SU-DHL-6 (cell line): ENCODE results near the gene UTP4.

Source experiments
- H2AFZ ChIP-seq: fragments of 200-600 bp; sonication (generic); 2 replicates; pipeline ENCODE4 v1.6.1; 2014; ENCODE audit warnings: low read depth, mild to moderate bottlenecking, moderate library complexity, mixed read lengths, antibody characterized with exemption, low read length; ENCODE audit not compliant: severe bottlenecking
- H3F3A ChIP-seq: fragments of 200-600 bp; shearing (Covaris generic); 2 replicates; pipeline ENCODE4 v1.6.0; 2016; ENCODE audit warnings: antibody characterized with exemption, mild to moderate bottlenecking; ENCODE audit not compliant: insufficient read depth
- H3K27ac ChIP-seq: fragments of 200-600 bp; sonication (generic); 2 replicates; pipeline ENCODE4 v1.5.1; 2016; ENCODE audit warnings: low read depth, mild to moderate bottlenecking, low read length, moderate library complexity, mixed read lengths
- H3K27me3 ChIP-seq: fragments of 200-600 bp; sonication (generic), shearing (Covaris generic); 2 replicates; pipeline ENCODE4 v1.6.0; 2014; ENCODE audit warnings: mild to moderate bottlenecking, low read length
- H3K36me3 ChIP-seq: fragments of 200-600 bp; sonication (generic); 2 replicates; pipeline ENCODE4 v1.6.1; 2014; ENCODE audit warnings: mild to moderate bottlenecking, low read length, mixed read lengths
- H3K4me2 ChIP-seq: fragments of 300-600, 200-600 bp; shearing (Covaris generic), sonication (generic); 2 replicates; pipeline ENCODE4 v1.6.0; 2014; ENCODE audit warnings: low read length, low read depth, mild to moderate bottlenecking; ENCODE audit not compliant: poor library complexity, severe bottlenecking
- H3K4me3 ChIP-seq: fragments of 200-600 bp; sonication (generic); 2 replicates; pipeline ENCODE4 v1.5.1; 2014; ENCODE audit warnings: antibody characterized with exemption, low read length, mild to moderate bottlenecking, mixed read lengths; ENCODE audit not compliant: insufficient read depth, poor library complexity, severe bottlenecking
- H3K79me2 ChIP-seq: fragments of 200-600 bp; sonication (generic); 2 replicates; pipeline ENCODE4 v1.6.1; 2014; ENCODE audit warnings: mild to moderate bottlenecking, low read length, moderate library complexity; ENCODE audit not compliant: insufficient read depth
- H3K9ac ChIP-seq: fragments of 200-600 bp; sonication (generic); 2 replicates; pipeline ENCODE4 v1.7.0; 2014; ENCODE audit warnings: mild to moderate bottlenecking, low read length
- H3K9me2 ChIP-seq: fragments of 200-600 bp; sonication (generic); replicated peaks from 2 replicates; pipeline ENCODE4 v1.6.1; 2014; ENCODE audit warnings: low read length; ENCODE audit not compliant: insufficient read depth
- H3K9me3 ChIP-seq: fragments of 200-600 bp; sonication (generic); 2 replicates; pipeline ENCODE4 v1.6.1; 2014; ENCODE audit warnings: low read length, mixed read lengths; ENCODE audit not compliant: insufficient read depth
- H4K20me1 ChIP-seq: fragments of 200-600 bp; sonication (generic); 2 replicates; pipeline ENCODE4 v1.6.1; 2014; ENCODE audit warnings: low read depth, mild to moderate bottlenecking, antibody characterized with exemption, low read length, moderate library complexity, mixed read lengths
- EZH2phosphoT487 ChIP-seq: fragments of 200-600 bp; sonication (generic), shearing (Covaris generic); conservative IDR thresholded peaks from 2 replicates; pipeline ENCODE4 v1.6.1; 2018; ENCODE audit warnings: mild to moderate bottlenecking, antibody characterized with exemption, low read length, moderate library complexity, mixed read lengths
- TF ChIP-seq, protein P1 (sequence below): fragments of 200-600 bp; sonication (generic); IDR thresholded peaks from one replicate; pipeline ENCODE4 v1.5.1; 2017; ENCODE audit warnings: antibody characterized with exemption, mild to moderate bottlenecking, low read length, moderate library complexity; ENCODE audit not compliant: insufficient read depth, poor library complexity, severe bottlenecking

The UTP4 gene

DNA sequence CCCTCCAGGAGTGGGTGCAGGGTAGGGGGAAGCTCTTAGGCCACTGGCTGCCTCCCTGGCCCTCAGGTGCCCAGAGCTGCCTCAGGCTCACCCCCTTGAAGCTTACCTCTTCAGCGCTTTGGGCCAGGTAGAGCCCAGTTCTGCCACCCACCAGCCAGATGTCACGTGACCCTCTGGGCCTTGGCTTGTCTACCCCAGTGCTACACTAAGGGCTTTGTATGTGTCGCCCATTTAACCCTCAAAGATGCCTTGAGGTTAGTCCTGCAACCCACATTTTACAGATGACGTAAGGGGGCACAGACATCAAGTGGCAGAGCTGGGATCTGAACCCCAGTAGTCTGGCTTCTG is 23.6 kb upstream of the UTP4 start:
- H3K4me3 ChIP-seq = no peak overlapping the region
- H3K27me3 ChIP-seq = no peaks in the 10 kb centered on the region
- H3K9me3 ChIP-seq = no peaks in the 10 kb centered on the region
- no peaks in the 10 kb centered on the region for H3K79me2 ChIP-seq
- TF ChIP-seq EZH2phosphoT487 = no peak
- TF ChIP-seq, protein P1, sequence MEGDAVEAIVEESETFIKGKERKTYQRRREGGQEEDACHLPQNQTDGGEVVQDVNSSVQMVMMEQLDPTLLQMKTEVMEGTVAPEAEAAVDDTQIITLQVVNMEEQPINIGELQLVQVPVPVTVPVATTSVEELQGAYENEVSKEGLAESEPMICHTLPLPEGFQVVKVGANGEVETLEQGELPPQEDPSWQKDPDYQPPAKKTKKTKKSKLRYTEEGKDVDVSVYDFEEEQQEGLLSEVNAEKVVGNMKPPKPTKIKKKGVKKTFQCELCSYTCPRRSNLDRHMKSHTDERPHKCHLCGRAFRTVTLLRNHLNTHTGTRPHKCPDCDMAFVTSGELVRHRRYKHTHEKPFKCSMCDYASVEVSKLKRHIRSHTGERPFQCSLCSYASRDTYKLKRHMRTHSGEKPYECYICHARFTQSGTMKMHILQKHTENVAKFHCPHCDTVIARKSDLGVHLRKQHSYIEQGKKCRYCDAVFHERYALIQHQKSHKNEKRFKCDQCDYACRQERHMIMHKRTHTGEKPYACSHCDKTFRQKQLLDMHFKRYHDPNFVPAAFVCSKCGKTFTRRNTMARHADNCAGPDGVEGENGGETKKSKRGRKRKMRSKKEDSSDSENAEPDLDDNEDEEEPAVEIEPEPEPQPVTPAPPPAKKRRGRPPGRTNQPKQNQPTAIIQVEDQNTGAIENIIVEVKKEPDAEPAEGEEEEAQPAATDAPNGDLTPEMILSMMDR = no peak
- H2AFZ ChIP-seq = no peak overlapping the region
- no peaks in the 10 kb centered on the region for H4K20me1 ChIP-seq
- no peaks in the 10 kb centered on the region for H3K36me3 ChIP-seq
- H3K4me2 ChIP-seq = no peak overlapping the region
- no peaks in the 10 kb centered on the region for H3K9me2 ChIP-seq
- H3F3A ChIP-seq = no peaks in the 10 kb centered on the region
- no peak overlapping the region for H3K27ac ChIP-seq
- H3K9ac ChIP-seq = no peak overlapping the region

DNA sequence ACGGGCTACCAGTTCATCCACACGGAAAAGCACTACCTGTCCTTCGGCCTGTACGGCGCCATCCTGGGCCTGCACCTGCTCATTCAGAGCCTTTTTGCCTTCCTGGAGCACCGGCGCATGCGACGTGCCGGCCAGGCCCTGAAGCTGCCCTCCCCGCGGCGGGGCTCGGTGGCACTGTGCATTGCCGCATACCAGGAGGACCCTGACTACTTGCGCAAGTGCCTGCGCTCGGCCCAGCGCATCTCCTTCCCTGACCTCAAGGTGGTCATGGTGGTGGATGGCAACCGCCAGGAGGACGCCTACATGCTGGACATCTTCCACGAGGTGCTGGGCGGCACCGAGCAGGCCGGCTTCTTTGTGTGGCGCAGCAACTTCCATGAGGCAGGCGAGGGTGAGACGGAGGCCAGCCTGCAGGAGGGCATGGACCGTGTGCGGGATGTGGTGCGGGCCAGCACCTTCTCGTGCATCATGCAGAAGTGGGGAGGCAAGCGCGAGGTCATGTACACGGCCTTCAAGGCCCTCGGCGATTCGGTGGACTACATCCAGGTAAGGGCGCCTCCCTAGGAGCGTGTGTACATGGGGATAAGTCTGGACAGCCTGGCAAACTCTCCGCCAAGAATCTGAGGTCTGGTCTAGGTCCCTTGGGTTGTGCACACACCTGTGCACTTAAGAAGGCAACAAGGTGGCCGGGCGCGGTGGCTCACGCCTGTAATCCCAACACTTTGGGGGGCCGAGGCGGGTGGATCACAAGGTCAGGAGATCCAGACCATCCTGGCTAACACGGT is 22.8 kb upstream of the UTP4 start:
- H3K4me3 ChIP-seq = no peak overlapping the region
- H3K36me3 ChIP-seq = no peaks in the 10 kb centered on the region
- H3F3A ChIP-seq = no peaks in the 10 kb centered on the region
- H2AFZ ChIP-seq = no peak overlapping the region
- H3K9me2 ChIP-seq = no peaks in the 10 kb centered on the region
- no peaks in the 10 kb centered on the region for H3K9me3 ChIP-seq
- H3K9ac ChIP-seq = no peak overlapping the region
- no peak for TF ChIP-seq EZH2phosphoT487
- TF ChIP-seq, protein P1 = no peak
- no peaks in the 10 kb centered on the region for H4K20me1 ChIP-seq
- no peaks in the 10 kb centered on the region for H3K27me3 ChIP-seq
- no peak overlapping the region for H3K4me2 ChIP-seq
- H3K79me2 ChIP-seq = no peaks in the 10 kb centered on the region
- no peak overlapping the region for H3K27ac ChIP-seq

DNA sequence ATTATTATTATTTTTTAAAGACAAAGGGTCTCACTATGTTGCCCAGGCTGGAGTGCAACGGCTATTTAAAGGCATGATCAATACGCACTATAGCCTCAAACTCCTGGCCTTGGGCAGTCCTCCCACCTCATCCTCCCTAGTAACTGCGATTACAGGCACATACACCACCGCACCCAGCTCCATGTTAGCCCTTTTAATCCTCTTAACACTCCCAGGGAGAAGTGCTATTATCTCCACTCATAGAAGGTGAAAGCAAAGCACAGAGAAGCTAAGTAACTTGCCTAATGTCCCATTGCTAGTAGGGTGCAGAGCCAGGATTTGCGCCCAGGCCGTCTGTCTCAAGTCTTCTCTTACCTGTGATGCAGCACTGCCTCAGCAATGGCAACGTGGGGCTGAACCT is 22.0 kb upstream of the UTP4 start:
- Histone ChIP-seq H3F3A (no peaks in the 10 kb centered on the region), H4K20me1 (no peaks in the 10 kb centered on the region), H3K9ac (no peak overlapping the region), H3K79me2 (no peaks in the 10 kb centered on the region), H3K9me3 (no peaks in the 10 kb centered on the region), H3K27me3 (no peaks in the 10 kb centered on the region), H3K36me3 (no peaks in the 10 kb centered on the region), H3K4me2 (no peak overlapping the region), H3K4me3 (no peak overlapping the region), H3K27ac (no peak overlapping the region), H2AFZ (no peak overlapping the region), H3K9me2 (no peaks in the 10 kb centered on the region)
- no peak for TF ChIP-seq EZH2phosphoT487
- TF ChIP-seq, protein P1 = no peak
